GM18526 (cell line): Measurements from ENCODE around the gene OSBPL3.

Experiments
- POLR2A ChIP-seq: IDR thresholded peaks from 3 replicates; pipeline ENCODE4 v1.6.1; 2011; ENCODE audit not compliant: insufficient read length; ENCODE audit errors: extremely low read depth

The OSBPL3 gene

GRCh38 chr7:24917510-24918239 lies 62.3 kb downstream of the OSBPL3 start:
- TF ChIP-seq POLR2A = no peak

- TF ChIP-seq POLR2A = no peak
Measured at GRCh38 chr7:24916463-24917040, 63.4 kb downstream of the OSBPL3 start.

GRCh38 chr7:24914465-24914859 lies 65.5 kb downstream of the OSBPL3 start:
- no peak for TF ChIP-seq POLR2A

- no peak for TF ChIP-seq POLR2A
Measured at GRCh38 chr7:24913801-24914464, 66.0 kb downstream of the OSBPL3 start.

GRCh38 chr7:24912874-24913514 lies 67.0 kb downstream of the OSBPL3 start:
- no peak for TF ChIP-seq POLR2A

GRCh38 chr7:24912424-24912823 lies 67.6 kb downstream of the OSBPL3 start:
- TF ChIP-seq POLR2A = no peak

GRCh38 chr7:24911213-24911603 lies 68.8 kb downstream of the OSBPL3 start:
- no peak for TF ChIP-seq POLR2A

- TF ChIP-seq POLR2A = peak; percentile 30
Measured at GRCh38 chr7:24910551-24911212, 69.3 kb downstream of the OSBPL3 start.

- no peak for TF ChIP-seq POLR2A
Measured at GRCh38 chr7:24908727-24909126, 71.3 kb downstream of the OSBPL3 start.

- no peak for TF ChIP-seq POLR2A
Measured at GRCh38 chr7:24908166-24908565, 71.8 kb downstream of the OSBPL3 start.

GRCh38 chr7:24907311-24907886 lies 72.6 kb downstream of the OSBPL3 start:
- no peak for TF ChIP-seq POLR2A

- no peak for TF ChIP-seq POLR2A
Measured at GRCh38 chr7:24905996-24906770, 73.8 kb downstream of the OSBPL3 start.

GRCh38 chr7:24903559-24903958 lies 76.4 kb downstream of the OSBPL3 start:
- no peak for TF ChIP-seq POLR2A

- no peak for TF ChIP-seq POLR2A
Measured at GRCh38 chr7:24902931-24903330, 77.0 kb downstream of the OSBPL3 start.

- no peak for TF ChIP-seq POLR2A
Measured at GRCh38 chr7:24902276-24902675, 77.7 kb downstream of the OSBPL3 start.

- no peak for TF ChIP-seq POLR2A
Measured at GRCh38 chr7:24899905-24900304, 80.1 kb downstream of the OSBPL3 start.
